ENCODE results near the gene PRKCA. TPM values are rescaled to one million over a fixed set of nuclear protein-coding genes. Genes with fewer than 3 reads are reported as not detected.

Gene PRKCA
- total RNA-seq, 1 experiment from 2014 or later: 29.5 TPM

- TF ChIP-seq NFE2L1 (CRISPR knock-in tag; IDR thresholded peaks at IDR 0.05) (no peak), ETV6 (CRISPR knock-in tag; IDR thresholded peaks at IDR 0.05) (no peak), IRF2 (CRISPR knock-in tag; IDR thresholded peaks at IDR 0.05; ENCODE audit: borderline replicate concordance, low read depth) (no peak), ZNF425 (CRISPR knock-in tag; conservative IDR thresholded peaks at IDR 0.05) (no peak), ZNF671 (CRISPR knock-in tag; IDR thresholded peaks at IDR 0.05) (0 out of 2 replicates have a peak, but pooled peaks have one; percentile 43), FOXK1 (CRISPR knock-in tag; IDR thresholded peaks at IDR 0.05) (0 out of 2 replicates have a peak, but pooled peaks have one; percentile 40), MAX (CRISPR knock-in tag; IDR thresholded peaks at IDR 0.05) (peak; percentile 49; the same call in 1 of the 2 replicates), TEAD4 (CRISPR knock-in tag; IDR thresholded peaks at IDR 0.05) (peak; percentile 78; the same call in 1 of the 2 replicates), NR2C2 (CRISPR knock-in tag; IDR thresholded peaks at IDR 0.05) (no peak), AR (CRISPR knock-in tag; IDR thresholded peaks at IDR 0.05) (no peak), ATF6 (CRISPR knock-in tag; IDR thresholded peaks at IDR 0.05) (no peak), TCF7 (CRISPR knock-in tag; IDR thresholded peaks at IDR 0.05; ENCODE audit: low read depth) (no peak), ZNF317 (CRISPR knock-in tag; IDR thresholded peaks at IDR 0.05; ENCODE audit: borderline replicate concordance, low read depth) (no peak), ZNF423 (CRISPR knock-in tag; IDR thresholded peaks at IDR 0.05) (peak; percentile 79), PREB (CRISPR knock-in tag; IDR thresholded peaks at IDR 0.05; ENCODE audit: borderline replicate concordance) (no peak), TEAD1 (CRISPR knock-in tag; IDR thresholded peaks at IDR 0.05) (peak; percentile 87; the same call in 1 of the 2 replicates), ZNF263 (CRISPR knock-in tag; IDR thresholded peaks at IDR 0.05; ENCODE audit: low read depth) (peak; percentile 71; the same call in 1 of the 2 replicates)
Observed at GRCh38 chr17:66730461-66730923, 428.1 kb downstream of the PRKCA start (continued).

GRCh38 chr17:66733759-66734158, 431.3 kb downstream of the PRKCA start:
- POLR2A ChIA-PET: no interaction called here
- peaks cover 41% of the 10 kb centered on the region for H3K4me1 Mint-ChIP-seq
- TF ChIP-seq ZNF232 (CRISPR knock-in tag; IDR thresholded peaks at IDR 0.05) (no peak), CDX4 (CRISPR knock-in tag; IDR thresholded peaks at IDR 0.05; ENCODE audit: borderline replicate concordance) (no peak), E2F1 (CRISPR knock-in tag; IDR thresholded peaks at IDR 0.05) (no peak), ZNF121 (CRISPR knock-in tag; IDR thresholded peaks at IDR 0.05) (no peak), ESRRA (CRISPR knock-in tag; IDR thresholded peaks at IDR 0.05; ENCODE audit: borderline replicate concordance) (no peak), ZNF317 (CRISPR knock-in tag; IDR thresholded peaks at IDR 0.05; ENCODE audit: borderline replicate concordance, low read depth) (no peak), SMAD3 (CRISPR knock-in tag; IDR thresholded peaks at IDR 0.05; ENCODE audit: borderline replicate concordance) (no peak), TEAD4 (CRISPR knock-in tag; IDR thresholded peaks at IDR 0.05) (no peak), IRF2 (CRISPR knock-in tag; IDR thresholded peaks at IDR 0.05; ENCODE audit: borderline replicate concordance, low read depth) (no peak), MXD4 (CRISPR knock-in tag; IDR thresholded peaks at IDR 0.05; ENCODE audit: borderline replicate concordance) (no peak), PRRX2 (CRISPR knock-in tag; IDR thresholded peaks at IDR 0.05) (no peak), TP53 (CRISPR knock-in tag; IDR thresholded peaks at IDR 0.05) (no peak), GABPB1 (CRISPR knock-in tag; IDR thresholded peaks at IDR 0.05) (no peak)

More at GRCh38 chr17:66733759-66734158, 431.3 kb downstream of the PRKCA start:
- Mint-ChIP-seq H3K27ac (peak overlapping the region; percentile 18), H3K27me3 (ENCODE audit: low read depth) (no peaks in the 10 kb centered on the region), H3K36me3 (peaks cover 10% of the 10 kb centered on the region), H3K9me3 (peaks cover 4% of the 10 kb centered on the region; the same call in 1 of the 2 replicates), H3K4me3 (no peak overlapping the region)
- DNase-seq (ENCODE audit: low spot score) (no peak), ATAC-seq (no peak)
- CTCF ChIA-PET: no interaction called here

All from WTC11 (cell line).